Stimulated activated CD8-positive, alpha-beta memory T cell treated with anti-CD3 and anti-CD28 coated beads, Interleukin-4, amount 100 ng/mL, for 24 hours (primary cell): ENCODE measurements around the gene SERPINC1.
"Not testable (repeated sequence)": the region's sequence is repeated elsewhere in the genome, so short reads cannot be mapped to it uniquely, and the experiment has no call there.

Source experiments
- DNase-seq: peaks from one replicate; pipeline ENCODE4 v3.0.0-alpha.2; 2020; ENCODE audit warnings: low read depth

Gene SERPINC1

GRCh38 chr1:173917149-173917548 lies at the start of gene SERPINC1:
SERPINC1 (minus strand) TSS chr1:173917327; CDS start chr1:173917259, 68 bp downstream.
- no peak for DNase-seq

- not testable (repeated sequence) for DNase-seq
These were observed 48.8 kb upstream of the SERPINC1 start for GRCh38 chr1:173965896-173966295.

GRCh38 chr1:173963477-173963876 lies 46.4 kb upstream of the SERPINC1 start:
- DNase-seq = no peak

- no peak for DNase-seq
These were observed 43.5 kb upstream of the SERPINC1 start for GRCh38 chr1:173960625-173961024.

- no peak for DNase-seq
These were observed 37.1 kb upstream of the SERPINC1 start for GRCh38 chr1:173954179-173954578.

GRCh38 chr1:173948594-173948993 lies 31.5 kb upstream of the SERPINC1 start:
- DNase-seq = no peak

GRCh38 chr1:173946380-173946921 lies 29.3 kb upstream of the SERPINC1 start:
- no peak for DNase-seq

- no peak for DNase-seq
These were observed 19.9 kb upstream of the SERPINC1 start for GRCh38 chr1:173937062-173937461.

- no peak for DNase-seq
These were observed 17.3 kb upstream of the SERPINC1 start for GRCh38 chr1:173934440-173934839.

GRCh38 chr1:173930541-173930940 lies 13.4 kb upstream of the SERPINC1 start:
- DNase-seq = not testable (repeated sequence)

- DNase-seq = no peak
These were observed 8.4 kb upstream of the SERPINC1 start for GRCh38 chr1:173925306-173926242.

- no peak for DNase-seq
These were observed 3.7 kb upstream of the SERPINC1 start for GRCh38 chr1:173920861-173921260.

GRCh38 chr1:173917635-173918493 lies 737 bp upstream of the SERPINC1 start:
- no peak for DNase-seq

- no peak for DNase-seq
These were observed 460 bp downstream of the SERPINC1 start for GRCh38 chr1:173916667-173917066.

- no peak for DNase-seq
These were observed 1.5 kb downstream of the SERPINC1 start for GRCh38 chr1:173915596-173915995.

GRCh38 chr1:173914366-173914871 lies 2.7 kb downstream of the SERPINC1 start:
- no peak for DNase-seq

- DNase-seq = no peak
These were observed 4.0 kb downstream of the SERPINC1 start for GRCh38 chr1:173913111-173913510.

GRCh38 chr1:173903827-173904531 lies 13.1 kb downstream of the SERPINC1 start:
- no peak for DNase-seq

GRCh38 chr1:173900992-173901391 lies 16.1 kb downstream of the SERPINC1 start:
- no peak for DNase-seq

- no peak for DNase-seq
These were observed 16.7 kb downstream of the SERPINC1 start for GRCh38 chr1:173900427-173900826.

GRCh38 chr1:173894189-173894588 lies 22.9 kb downstream of the SERPINC1 start:
- no peak for DNase-seq

GRCh38 chr1:173893611-173894010 lies 23.5 kb downstream of the SERPINC1 start:
- no peak for DNase-seq
